Measurements from ENCODE around the gene HSPB6. TPM values are rescaled to one million over a fixed set of nuclear protein-coding genes. Genes with fewer than 3 reads are reported as not detected.

HSPB6 gene
- total RNA-seq, 4 donors from 2014 or later = 44.9 to 119 (median 96.6) TPM

DNA sequence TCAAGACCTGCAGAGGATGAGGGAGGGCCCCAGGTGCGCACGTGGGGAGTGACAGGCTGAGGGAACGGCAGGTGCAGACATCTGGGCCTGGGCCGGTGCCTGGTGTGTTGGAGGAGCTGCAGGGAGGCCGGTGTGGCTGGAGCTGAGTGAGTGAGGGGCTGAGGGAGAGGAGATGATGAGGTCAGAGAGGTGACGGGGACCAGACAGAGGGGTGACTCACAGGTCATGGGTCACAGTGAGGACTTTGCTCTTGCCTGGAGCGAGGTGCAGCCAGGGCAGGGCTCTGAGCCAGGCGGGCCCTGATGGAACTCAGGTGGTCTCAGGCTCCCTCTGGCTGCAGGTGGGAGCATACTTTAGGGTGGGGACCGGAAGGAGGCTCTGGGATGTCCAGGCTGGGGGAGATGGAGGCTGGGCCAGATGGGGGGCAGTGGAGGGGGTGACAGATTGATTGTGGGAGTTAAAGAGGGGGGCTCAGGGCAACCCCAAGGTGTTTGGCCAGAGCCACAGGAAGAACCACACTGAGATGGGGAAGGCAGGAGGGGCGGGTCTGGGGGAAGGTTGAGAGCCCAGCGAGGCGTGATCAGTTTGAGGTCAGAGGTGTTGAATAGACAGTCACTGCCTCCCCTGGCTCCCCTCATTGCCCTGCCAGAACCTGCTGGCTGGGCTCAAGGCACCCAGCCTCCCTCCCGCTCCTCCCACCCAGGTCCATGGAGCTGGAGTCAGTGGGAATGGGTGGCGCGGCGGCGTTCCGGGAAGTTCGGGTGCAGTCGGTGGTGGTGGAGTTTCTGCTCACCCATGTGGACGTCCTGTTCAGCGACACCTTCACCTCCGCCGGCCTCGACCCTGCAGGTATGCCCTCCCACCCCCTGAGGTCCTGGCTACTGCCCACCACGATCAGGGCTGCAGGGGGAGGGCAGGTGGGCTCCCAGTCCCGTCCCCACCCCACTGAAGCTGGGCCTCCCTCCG lies 26.9 kb upstream of the HSPB6 start:
- 84 to 86% methylated on average over 7 to 10 of the region's 28 CpGs for WGBS, 2 donors (ENCODE audit: low coverage in 1 of 2)
- no peaks in the 10 kb centered on the region for H3K9me3 ChIP-seq
- H3K27me3 ChIP-seq = no peaks in the 10 kb centered on the region
- H3K27ac ChIP-seq = no peak overlapping the region
- peaks cover 0 to 85% of the 10 kb centered on the region in 2 donors for H3K36me3 ChIP-seq
- no peak for TF ChIP-seq POLR2A (IDR thresholded peaks at IDR 0.05)
- TF ChIP-seq CTCF (IDR thresholded peaks at IDR 0.05) = no peak
- no peak for TF ChIP-seq POLR2AphosphoS5 (IDR thresholded peaks at IDR 0.05)
- no peak for TF ChIP-seq EP300 (IDR thresholded peaks at IDR 0.05)
- no peaks in the 10 kb centered on the region for H3K4me1 ChIP-seq
- ATAC-seq = no peak
- no peak overlapping the region for H3K4me3 ChIP-seq

GRCh38 chr19:35782589-35782988 lies 25.8 kb upstream of the HSPB6 start:
- H3K4me3 ChIP-seq = no peak overlapping the region
- no peaks in the 10 kb centered on the region for H3K4me1 ChIP-seq
- no peak overlapping the region for H3K27ac ChIP-seq
- no peaks in the 10 kb centered on the region for H3K9me3 ChIP-seq
- no peak for ATAC-seq
- H3K36me3 ChIP-seq = peaks cover 0 to 95% of the 10 kb centered on the region in 2 donors
- no peaks in the 10 kb centered on the region for H3K27me3 ChIP-seq
- no peak for TF ChIP-seq POLR2AphosphoS5 (IDR thresholded peaks at IDR 0.05)
- TF ChIP-seq POLR2A (IDR thresholded peaks at IDR 0.05) = no peak
- TF ChIP-seq EP300 (IDR thresholded peaks at IDR 0.05) = no peak
- TF ChIP-seq CTCF (IDR thresholded peaks at IDR 0.05) = no peak
- WGBS, 2 donors (ENCODE audit: low coverage in 1 of 2) = 87 to 100% methylated on average over 1 to 9 of the region's 12 CpGs

DNA sequence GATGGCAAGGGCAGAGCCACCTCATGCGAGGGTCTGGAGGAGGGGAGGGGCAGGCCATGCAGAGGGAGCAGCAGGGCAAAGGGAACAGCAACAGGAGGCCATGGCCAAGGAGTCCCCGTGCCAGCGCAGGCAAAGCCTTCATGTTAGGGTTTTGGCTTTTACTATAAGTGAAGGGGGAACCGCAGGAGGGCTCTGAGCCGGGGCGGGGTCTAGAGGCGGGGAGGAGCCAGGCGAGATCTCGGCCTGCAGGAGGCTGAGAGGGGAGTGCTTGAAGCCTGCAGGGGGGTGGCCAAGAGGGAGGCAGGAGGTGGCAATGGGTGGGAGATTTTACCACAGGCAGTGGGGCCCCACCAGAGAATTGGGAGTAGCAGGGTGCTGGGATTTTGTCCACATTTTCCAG lies 24.8 kb upstream of the HSPB6 start:
- Histone ChIP-seq H3K27me3 (no peaks in the 10 kb centered on the region), H3K27ac (no peak overlapping the region), H3K4me3 (no peak overlapping the region), H3K36me3 (peaks cover 0 to 89% of the 10 kb centered on the region in 2 donors), H3K4me1 (peaks cover 0 to 3% (median 0%) of the 10 kb centered on the region in 3 donors), H3K9me3 (no peaks in the 10 kb centered on the region)
- ATAC-seq = no peak
- TF ChIP-seq POLR2A (IDR thresholded peaks at IDR 0.05) (no peak), EP300 (IDR thresholded peaks at IDR 0.05) (no peak), POLR2AphosphoS5 (IDR thresholded peaks at IDR 0.05) (no peak), CTCF (IDR thresholded peaks at IDR 0.05) (no peak)
- WGBS, 2 donors (ENCODE audit: low coverage in 1 of 2) = 50 to 87% methylated on average over 2 to 8 of the region's 9 CpGs

DNA sequence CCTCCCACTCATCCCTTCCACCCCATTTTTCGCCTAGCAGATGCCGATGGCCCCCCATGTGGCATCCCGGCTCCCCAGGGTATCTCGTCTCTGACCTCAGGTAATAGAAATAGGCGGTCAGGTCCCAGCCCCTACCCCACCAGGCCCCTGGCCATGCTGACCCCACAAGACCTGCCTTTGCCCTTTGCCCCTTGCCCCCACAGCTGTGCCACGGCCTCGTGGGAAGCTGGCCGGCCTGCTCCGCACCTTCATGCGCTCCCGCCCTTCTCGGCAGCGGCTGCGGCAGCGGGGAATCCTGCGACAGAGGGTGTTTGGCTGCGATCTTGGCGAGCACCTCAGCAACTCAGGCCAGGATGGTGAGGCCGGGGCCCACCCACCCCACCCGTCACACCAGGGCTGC lies 23.9 kb upstream of the HSPB6 start:
- Histone ChIP-seq H3K4me1 (peaks cover 0 to 12% (median 5%) of the 10 kb centered on the region in 3 donors), H3K27ac (no peak overlapping the region), H3K27me3 (no peaks in the 10 kb centered on the region), H3K4me3 (no peak overlapping the region), H3K9me3 (no peaks in the 10 kb centered on the region), H3K36me3 (peaks cover 0 to 82% of the 10 kb centered on the region in 2 donors)
- TF ChIP-seq POLR2A (IDR thresholded peaks at IDR 0.05) (no peak), POLR2AphosphoS5 (IDR thresholded peaks at IDR 0.05) (no peak), CTCF (IDR thresholded peaks at IDR 0.05) (no peak), EP300 (IDR thresholded peaks at IDR 0.05) (no peak)
- WGBS, 2 donors (ENCODE audit: low coverage in 1 of 2) = 83% methylated on average over 5 of the region's 20 CpGs; no CpG with 5 or more reads in 1 of the 2 donors
- ATAC-seq = no peak

All from gastroesophageal sphincter (tissue), 4 donors.